ENCODE measurements around the gene TUB. TPM values are rescaled to one million over a fixed set of nuclear protein-coding genes. Genes with fewer than 3 reads are reported as not detected.

Gene TUB
- total RNA-seq, 1 donor from 2014 or later = 2.8 TPM

DNA sequence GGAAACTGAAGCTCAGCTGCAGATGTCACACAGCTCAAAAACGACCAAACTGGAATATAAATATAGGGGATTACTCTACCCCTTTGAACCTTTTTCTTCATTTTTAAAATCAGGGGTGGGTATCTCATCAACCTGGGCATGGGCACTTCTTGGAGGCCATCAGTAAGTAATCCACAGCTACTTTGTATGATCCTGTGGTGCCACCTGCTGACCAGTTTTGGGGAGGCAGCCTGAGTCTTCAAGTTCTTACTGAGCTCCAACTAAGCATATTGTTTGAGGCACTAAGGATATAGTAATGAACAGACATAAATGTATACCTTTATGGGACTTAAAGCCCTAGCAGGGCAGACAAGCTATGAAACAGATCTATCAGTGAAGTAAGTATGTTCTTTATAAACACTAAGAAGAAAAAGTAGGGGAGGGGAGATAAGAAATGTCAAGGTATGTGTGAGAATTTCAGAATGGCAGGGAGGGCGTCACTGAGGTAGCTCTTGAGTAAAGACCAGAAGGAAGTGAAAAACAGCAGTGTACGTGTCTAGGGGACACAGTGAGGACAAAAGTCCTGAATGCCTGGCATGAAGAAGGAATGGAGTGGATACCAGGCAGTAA, 18.4 kb downstream of the TUB start:
- TF ChIP-seq, protein P1, sequence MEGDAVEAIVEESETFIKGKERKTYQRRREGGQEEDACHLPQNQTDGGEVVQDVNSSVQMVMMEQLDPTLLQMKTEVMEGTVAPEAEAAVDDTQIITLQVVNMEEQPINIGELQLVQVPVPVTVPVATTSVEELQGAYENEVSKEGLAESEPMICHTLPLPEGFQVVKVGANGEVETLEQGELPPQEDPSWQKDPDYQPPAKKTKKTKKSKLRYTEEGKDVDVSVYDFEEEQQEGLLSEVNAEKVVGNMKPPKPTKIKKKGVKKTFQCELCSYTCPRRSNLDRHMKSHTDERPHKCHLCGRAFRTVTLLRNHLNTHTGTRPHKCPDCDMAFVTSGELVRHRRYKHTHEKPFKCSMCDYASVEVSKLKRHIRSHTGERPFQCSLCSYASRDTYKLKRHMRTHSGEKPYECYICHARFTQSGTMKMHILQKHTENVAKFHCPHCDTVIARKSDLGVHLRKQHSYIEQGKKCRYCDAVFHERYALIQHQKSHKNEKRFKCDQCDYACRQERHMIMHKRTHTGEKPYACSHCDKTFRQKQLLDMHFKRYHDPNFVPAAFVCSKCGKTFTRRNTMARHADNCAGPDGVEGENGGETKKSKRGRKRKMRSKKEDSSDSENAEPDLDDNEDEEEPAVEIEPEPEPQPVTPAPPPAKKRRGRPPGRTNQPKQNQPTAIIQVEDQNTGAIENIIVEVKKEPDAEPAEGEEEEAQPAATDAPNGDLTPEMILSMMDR (IDR thresholded peaks at IDR 0.05; ENCODE audit: partially characterized antibody, unreplicated experiment) = peak; percentile 82
- peaks cover 4% of the 10 kb centered on the region for H3K36me3 Mint-ChIP-seq (ENCODE audit: unreplicated experiment)
- DNase-seq = peak; percentile 90
- H3K27ac Mint-ChIP-seq (ENCODE audit: unreplicated experiment) = no peak overlapping the region
- no peak overlapping the region for H3K4me3 Mint-ChIP-seq (ENCODE audit: unreplicated experiment)
- H3K4me1 Mint-ChIP-seq (ENCODE audit: low read depth, unreplicated experiment) = peaks cover 3% of the 10 kb centered on the region
- peaks cover 9% of the 10 kb centered on the region for H3K27me3 Mint-ChIP-seq (ENCODE audit: unreplicated experiment)
- peaks cover 5% of the 10 kb centered on the region for H3K9me3 Mint-ChIP-seq (ENCODE audit: unreplicated experiment)

DNA sequence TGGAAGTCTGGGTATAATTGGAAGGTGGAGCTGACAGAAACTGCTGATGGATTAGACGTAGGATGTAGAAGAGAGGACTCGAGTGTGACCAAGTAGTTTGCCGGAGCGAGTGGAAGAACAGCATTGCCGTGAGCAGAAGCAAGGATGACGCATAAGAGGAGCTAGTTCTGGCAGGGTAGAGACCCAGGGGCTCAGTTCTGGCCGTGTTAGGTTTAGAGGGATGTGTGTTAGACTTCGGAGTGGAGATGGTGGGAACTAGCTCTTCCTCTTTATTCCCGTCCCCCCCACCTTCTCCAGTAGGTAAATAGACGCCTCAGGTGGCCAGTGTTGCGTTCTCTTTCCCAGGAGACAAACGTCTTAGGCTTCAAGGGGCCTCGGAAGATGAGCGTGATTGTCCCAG, 19.1 kb downstream of the TUB start:
- Mint-ChIP-seq H3K4me1 (ENCODE audit: low read depth, unreplicated experiment) (peaks cover 3% of the 10 kb centered on the region), H3K27ac (ENCODE audit: unreplicated experiment) (no peak overlapping the region), H3K36me3 (ENCODE audit: unreplicated experiment) (peaks cover 4% of the 10 kb centered on the region), H3K9me3 (ENCODE audit: unreplicated experiment) (peaks cover 3% of the 10 kb centered on the region), H3K4me3 (ENCODE audit: unreplicated experiment) (no peak overlapping the region), H3K27me3 (ENCODE audit: unreplicated experiment) (peaks cover 7% of the 10 kb centered on the region)
- TF ChIP-seq, protein P1 (IDR thresholded peaks at IDR 0.05; ENCODE audit: partially characterized antibody, unreplicated experiment) = no peak
- no peak for DNase-seq

DNA sequence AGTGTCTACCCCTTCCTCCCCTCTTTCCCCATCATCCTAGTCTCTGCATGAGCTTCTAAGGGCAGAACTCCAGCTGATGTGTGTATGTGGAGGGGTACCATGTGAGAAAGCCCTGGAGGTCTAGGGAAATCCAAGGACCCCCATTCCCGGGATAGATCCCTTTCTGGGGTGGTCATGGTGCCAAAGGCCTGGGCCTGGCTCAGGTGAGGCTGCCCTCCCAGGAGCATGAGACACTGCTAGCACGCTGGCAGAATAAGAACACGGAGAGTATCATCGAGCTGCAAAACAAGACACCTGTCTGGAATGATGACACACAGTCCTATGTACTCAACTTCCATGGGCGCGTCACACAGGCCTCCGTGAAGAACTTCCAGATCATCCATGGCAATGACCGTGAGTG, 19.6 kb downstream of the TUB start:
- peaks cover 4% of the 10 kb centered on the region for H3K27me3 Mint-ChIP-seq (ENCODE audit: unreplicated experiment)
- no peak overlapping the region for H3K4me3 Mint-ChIP-seq (ENCODE audit: unreplicated experiment)
- H3K4me1 Mint-ChIP-seq (ENCODE audit: low read depth, unreplicated experiment) = peaks cover 3% of the 10 kb centered on the region
- no peak for DNase-seq
- peaks cover 3% of the 10 kb centered on the region for H3K9me3 Mint-ChIP-seq (ENCODE audit: unreplicated experiment)
- no peak overlapping the region for H3K27ac Mint-ChIP-seq (ENCODE audit: unreplicated experiment)
- TF ChIP-seq, protein P1 (IDR thresholded peaks at IDR 0.05; ENCODE audit: partially characterized antibody, unreplicated experiment) = no peak
- H3K36me3 Mint-ChIP-seq (ENCODE audit: unreplicated experiment) = peaks cover 4% of the 10 kb centered on the region

DNA sequence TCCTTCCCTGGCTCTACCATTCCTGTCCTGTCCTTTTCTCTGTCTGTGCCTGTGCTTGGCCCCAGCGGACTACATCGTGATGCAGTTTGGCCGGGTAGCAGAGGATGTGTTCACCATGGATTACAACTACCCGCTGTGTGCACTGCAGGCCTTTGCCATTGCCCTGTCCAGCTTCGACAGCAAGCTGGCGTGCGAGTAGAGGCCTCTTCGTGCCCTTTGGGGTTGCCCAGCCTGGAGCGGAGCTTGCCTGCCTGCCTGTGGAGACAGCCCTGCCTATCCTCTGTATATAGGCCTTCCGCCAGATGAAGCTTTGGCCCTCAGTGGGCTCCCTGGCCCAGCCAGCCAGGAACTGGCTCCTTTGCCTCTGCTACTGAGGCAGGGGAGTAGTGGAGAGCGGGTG, 20.4 kb downstream of the TUB start:
- no peak for DNase-seq
- H3K9me3 Mint-ChIP-seq (ENCODE audit: unreplicated experiment) = peaks cover under 1% of the 10 kb centered on the region
- H3K27me3 Mint-ChIP-seq (ENCODE audit: unreplicated experiment) = peaks cover 4% of the 10 kb centered on the region
- H3K4me3 Mint-ChIP-seq (ENCODE audit: unreplicated experiment) = no peak overlapping the region
- TF ChIP-seq, protein P1 (IDR thresholded peaks at IDR 0.05; ENCODE audit: partially characterized antibody, unreplicated experiment) = no peak
- peak overlapping the region; percentile 5 for H3K27ac Mint-ChIP-seq (ENCODE audit: unreplicated experiment)
- H3K4me1 Mint-ChIP-seq (ENCODE audit: low read depth, unreplicated experiment) = peaks cover 3% of the 10 kb centered on the region
- peaks cover 4% of the 10 kb centered on the region for H3K36me3 Mint-ChIP-seq (ENCODE audit: unreplicated experiment)

DNA sequence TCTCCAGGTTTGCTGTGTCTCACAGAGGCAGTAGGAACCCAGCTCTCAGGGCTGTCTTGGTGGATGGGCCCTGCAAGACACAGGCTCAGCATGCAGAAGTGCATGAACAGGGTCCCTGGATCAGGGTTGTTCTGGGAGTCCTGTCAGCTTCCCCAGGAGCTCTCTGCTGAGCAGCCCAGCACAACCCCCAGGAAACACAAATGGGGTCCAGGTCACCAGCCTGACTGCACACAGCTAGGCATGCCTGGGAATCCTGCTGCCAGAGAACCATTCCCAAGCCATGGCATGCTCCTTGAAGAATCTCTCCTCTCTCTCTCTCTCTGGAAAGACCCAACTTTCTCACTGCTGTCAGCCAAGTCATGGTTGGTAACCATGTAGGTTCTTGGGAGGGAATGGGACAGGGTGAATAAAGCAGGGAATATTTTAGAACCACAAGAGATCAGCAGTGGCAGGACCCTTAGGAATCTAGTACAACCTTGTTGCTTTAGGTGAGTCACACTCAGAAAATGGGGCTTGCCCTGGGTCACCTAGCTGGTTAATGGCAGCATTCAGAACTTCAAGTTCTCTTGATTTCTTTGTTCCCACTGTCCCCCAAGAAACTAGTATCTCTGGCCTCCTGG, 21.4 kb downstream of the TUB start:
- Mint-ChIP-seq H3K4me1 (ENCODE audit: low read depth, unreplicated experiment) (peaks cover 2% of the 10 kb centered on the region), H3K36me3 (ENCODE audit: unreplicated experiment) (peaks cover 4% of the 10 kb centered on the region), H3K27me3 (ENCODE audit: unreplicated experiment) (peaks cover 4% of the 10 kb centered on the region), H3K9me3 (ENCODE audit: unreplicated experiment) (no peaks in the 10 kb centered on the region), H3K27ac (ENCODE audit: unreplicated experiment) (no peak overlapping the region), H3K4me3 (ENCODE audit: unreplicated experiment) (no peak overlapping the region)
- DNase-seq = no peak
- TF ChIP-seq, protein P1 (IDR thresholded peaks at IDR 0.05; ENCODE audit: partially characterized antibody, unreplicated experiment) = no peak

Data from glutamatergic neuron (in vitro differentiated cells).